GF-D8 (cell line): Measurements from ENCODE around the gene MAP3K3.
"Not testable (repeated sequence)": the region's sequence is repeated elsewhere in the genome, so short reads cannot be mapped to it uniquely, and the experiment has no call there.

Experiments used
- DNase-seq: peaks from one replicate; lab custom pipeline; 2025; lab: John Stamatoyannopoulos, UW

Gene MAP3K3

GRCh38 chr17:63706336-63707082 lies 84.3 kb downstream of the MAP3K3 start:
- no peak for DNase-seq

GRCh38 chr17:63707151-63707550 lies 84.9 kb downstream of the MAP3K3 start:
- DNase-seq, result no peak

DNA sequence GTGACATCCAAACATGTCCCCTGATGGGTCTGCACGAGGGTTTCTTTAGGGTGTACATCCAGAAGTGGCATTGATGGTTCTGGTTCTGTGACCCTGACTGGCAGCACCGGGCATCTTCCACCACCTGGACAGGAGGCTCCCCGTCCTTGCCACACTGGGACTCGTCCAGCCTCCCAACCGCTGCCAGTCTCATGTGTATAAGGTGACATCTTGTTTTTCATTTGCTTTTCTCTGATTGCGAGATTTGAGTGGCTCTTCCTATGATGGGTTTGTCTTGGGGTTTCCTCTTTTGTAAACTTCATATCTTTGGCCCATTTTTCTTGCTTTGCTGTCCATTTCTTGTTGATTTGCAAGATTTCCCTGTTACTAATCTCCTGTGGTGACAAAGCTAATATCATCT lies 86.9 kb downstream of the MAP3K3 start:
- no peak for DNase-seq

- DNase-seq, result no peak
These were observed 92.5 kb downstream of the MAP3K3 start for GRCh38 chr17:63714550-63715277.

DNA sequence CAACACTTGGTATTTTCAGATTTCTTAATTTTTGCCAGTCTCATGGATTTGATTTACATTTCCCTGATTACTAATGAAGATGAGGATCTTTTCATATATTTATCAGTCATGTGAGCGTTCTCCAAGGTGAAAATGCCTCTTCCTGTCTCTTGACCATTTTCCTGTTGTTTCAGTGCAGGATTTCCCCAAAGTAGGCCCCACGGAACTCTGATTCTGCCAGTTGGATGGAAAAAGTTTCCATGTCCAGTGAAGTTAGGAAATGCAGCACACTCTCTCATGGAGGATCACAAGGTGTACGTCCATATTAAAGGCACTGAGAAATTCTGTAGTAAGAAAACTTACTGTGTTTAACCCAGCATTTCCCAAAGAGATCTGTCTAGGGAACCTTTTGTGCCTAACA lies 94.2 kb downstream of the MAP3K3 start:
- no peak for DNase-seq

DNA sequence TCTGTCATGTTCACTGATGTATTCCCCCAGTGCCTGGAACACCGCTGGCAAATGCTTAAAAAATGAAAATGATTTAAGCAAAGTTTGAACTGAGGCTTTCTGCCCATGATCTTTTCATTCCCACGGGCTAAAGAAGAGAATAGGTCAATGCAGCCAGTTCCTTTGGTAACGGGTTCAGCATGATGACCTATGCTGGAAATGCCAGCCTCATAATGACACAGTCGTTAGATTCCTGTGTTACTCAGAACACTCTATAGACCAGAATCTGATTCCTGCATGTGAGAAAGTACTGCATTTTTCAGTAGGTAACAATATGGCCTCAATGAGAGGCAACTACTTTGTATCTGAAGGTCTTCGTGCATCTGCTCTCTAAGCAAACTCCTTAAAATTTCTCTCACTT lies 96.8 kb downstream of the MAP3K3 start:
- no peak for DNase-seq

DNA sequence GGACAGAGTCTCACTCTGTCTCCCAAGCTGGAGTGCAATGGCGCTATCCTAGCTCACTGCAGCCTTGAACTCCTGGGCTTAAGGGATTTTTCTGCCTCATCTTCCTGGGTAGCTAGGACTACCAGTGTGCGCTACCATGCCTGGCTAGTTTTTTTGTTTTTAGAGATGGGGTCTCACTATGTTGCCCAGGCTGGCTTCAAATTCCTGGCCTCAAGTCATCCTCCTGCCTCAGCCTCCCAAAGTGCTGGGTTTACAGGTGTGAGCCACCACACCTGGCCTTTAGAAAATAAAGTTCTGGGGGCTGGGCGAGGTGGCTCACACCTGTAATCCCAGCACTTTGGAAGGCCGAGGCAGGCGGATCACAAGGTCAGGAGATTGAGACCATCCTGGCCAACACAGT lies 98.0 kb downstream of the MAP3K3 start:
- DNase-seq, result not testable (repeated sequence)

- DNase-seq, result no peak
These were observed 100.2 kb downstream of the MAP3K3 start for GRCh38 chr17:63722403-63722802.

- DNase-seq, result no peak
These were observed 113.5 kb downstream of the MAP3K3 start for GRCh38 chr17:63735691-63736090.

GRCh38 chr17:63740464-63741142 lies 118.4 kb downstream of the MAP3K3 start:
- DNase-seq, result peak; percentile 33

DNA sequence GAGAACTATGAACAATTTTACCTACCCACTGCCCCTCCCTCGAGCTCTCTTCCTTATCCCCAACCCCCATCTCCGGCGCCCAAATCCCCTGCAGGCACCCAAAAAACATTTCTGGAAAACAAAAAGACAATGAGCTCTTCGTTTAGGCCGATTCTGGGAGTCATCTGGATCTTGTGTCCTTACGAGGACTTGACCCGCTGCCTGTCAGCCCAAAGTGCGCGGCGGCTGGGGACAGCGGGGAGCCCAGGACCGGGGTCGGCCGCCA lies 118.9 kb downstream of the MAP3K3 start:
- DNase-seq, result no peak

GRCh38 chr17:63741408-63742173 lies 119.4 kb downstream of the MAP3K3 start, which contains the start of gene STRADA:
TSS of gene STRADA (minus strand) at chr17:63741799. CDS start at chr17:63728369, 13,430 bp downstream.
- DNase-seq, result peak; percentile 96
